Activated T-cell treated with anti-CD3 and anti-CD28 coated beads for 24 hours (primary cell): ENCODE data around the gene ZC3H15.
"Not testable (repeated sequence)": the region's sequence is repeated elsewhere in the genome, so short reads cannot be mapped to it uniquely, and the experiment has no call there.

Experiments
- DNase-seq: peaks from one replicate; pipeline ENCODE4 v3.0.0-alpha.2; 2020; ENCODE audit warnings: low read depth

The ZC3H15 gene

DNA sequence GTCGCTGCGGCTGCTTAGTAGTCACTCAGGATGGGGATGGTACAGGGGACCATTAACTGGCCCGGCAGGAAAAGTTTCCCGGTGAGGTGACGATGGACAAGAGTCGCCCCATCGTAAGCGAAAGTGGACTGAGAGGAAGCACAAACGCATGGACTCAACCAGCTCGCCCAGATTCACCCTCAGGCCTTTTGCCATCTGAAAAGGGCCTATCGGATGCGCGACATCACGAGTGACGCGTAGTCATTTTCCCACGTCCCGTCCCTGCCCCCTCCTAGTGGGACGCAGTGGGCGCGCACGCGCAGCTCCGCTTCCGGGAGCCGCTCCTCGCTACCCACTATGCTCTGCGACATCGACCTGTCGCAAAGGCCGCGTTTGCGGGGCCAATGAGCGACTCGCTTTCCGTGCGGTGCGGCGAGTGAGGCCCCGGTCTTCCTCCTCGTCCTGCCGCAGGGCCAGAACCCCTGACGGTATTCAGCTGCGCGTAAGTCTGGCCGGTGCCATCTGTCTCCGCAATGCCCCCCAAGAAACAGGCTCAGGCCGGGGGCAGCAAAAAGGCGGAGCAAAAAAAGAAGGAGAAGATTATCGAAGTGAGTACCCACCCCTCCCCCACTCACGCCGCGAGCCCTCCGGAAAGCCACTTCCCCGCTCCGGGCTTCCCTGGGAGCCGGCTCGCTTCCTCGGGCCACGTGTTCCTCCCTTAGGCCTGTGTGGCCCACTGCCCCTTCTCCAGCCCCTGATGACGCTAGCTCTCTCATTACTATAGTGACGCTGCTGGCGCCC is at the start of gene ZC3H15:
TSS of gene ZC3H15 (plus strand) at position 390 of the 780 bp plus-strand sequence. CDS start at position 513, 123 bp downstream.
- DNase-seq: peak; percentile 94

GRCh38 chr2:186437719-186438118 is 48.3 kb upstream of the ZC3H15 start:
- no peak for DNase-seq

DNA sequence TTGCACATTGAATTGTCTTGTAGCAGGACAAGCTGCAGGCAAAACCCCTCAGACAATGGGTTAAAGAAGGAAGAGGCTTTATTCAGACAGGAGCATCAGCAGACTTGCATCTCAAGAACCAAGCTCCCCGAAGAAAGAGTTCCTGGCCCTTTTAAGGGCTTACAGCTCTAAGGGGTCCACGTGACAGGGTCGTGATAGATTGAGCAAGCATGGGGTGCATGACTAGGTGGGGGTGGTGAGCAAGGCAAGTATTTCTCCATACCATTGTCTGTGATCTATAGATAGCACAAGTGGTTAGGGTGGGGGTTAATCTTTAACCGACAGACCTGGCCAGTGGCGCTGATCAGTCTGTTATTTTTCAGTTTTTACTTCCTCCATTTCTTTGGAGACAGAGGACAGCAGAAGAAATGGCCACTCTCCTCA is 46.4 kb upstream of the ZC3H15 start:
- not testable (repeated sequence) for DNase-seq

DNA sequence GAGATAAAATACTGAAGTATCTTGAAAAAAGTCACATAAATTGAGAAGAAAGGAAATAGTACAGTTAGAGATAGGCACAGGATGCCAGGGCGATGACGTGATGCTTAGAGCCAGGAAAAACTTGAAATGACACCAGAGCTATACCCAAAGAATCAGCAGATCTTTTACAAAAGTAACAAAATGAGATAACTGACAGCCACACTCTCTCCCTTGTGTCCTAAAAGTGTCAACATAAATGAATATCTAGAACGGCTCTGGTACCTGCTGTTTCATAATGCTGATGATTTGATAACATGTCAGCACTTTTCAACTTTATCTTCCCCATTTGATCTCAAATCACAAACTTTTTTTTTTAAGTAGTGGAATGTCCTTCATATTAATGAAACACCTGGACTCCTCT is 45.6 kb upstream of the ZC3H15 start:
- DNase-seq: no peak

DNA sequence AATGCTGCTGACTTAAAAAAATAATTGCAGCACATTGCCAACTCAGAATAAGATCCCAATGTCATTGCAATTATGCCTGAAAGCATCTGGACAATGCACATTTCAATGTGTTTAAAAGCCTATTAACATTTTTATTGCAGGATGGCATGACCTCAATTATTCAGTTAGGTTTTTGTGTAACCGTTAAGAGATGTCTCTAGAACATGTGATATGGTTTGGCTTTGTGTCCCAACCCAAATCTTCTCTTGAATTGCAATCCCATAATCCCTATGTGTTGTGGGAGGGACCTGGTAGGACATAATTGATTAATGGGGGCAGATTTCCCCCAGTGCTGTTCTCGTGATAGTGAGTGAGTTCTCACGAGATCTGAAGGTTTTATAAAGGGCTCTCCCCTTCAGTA is 43.2 kb upstream of the ZC3H15 start:
- no peak for DNase-seq

DNA sequence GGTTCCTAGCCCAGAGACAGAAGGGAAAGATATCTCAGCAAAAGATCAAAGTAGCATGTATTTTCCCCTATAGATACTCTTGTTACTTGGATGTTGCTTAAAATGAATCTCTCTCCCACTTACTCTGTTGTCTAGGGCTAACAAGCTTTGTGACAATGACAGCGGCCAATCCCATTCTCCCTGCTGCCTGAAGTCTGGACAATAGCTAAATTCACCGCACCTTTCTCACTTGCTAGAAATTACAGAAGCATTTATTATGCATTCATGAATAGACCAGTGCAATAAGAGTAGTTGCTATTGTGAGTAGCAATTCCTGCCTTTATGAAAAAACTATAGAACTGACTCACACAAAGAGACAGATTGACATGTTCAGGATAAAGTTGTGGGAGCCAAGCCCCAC is 42.2 kb upstream of the ZC3H15 start:
- DNase-seq: no peak

DNA sequence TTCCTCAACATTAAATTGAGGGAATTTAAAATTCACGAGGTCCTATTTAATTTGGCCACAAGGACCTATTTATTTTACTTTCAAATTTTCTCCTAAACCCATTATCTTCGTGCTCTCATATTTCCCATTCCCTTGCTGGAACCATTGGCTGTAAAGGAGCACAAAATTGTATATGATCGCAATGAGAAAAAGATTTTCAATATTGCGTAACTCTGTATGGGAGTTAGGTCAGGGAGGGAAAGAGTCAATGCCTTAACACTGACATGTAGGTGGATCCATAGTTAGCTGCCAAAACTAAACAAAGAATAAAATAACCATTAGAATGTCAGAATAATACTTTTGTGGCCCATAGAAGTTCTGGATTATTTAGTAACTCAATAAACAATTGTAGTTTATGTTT is 40.6 kb upstream of the ZC3H15 start:
- DNase-seq: no peak

DNA sequence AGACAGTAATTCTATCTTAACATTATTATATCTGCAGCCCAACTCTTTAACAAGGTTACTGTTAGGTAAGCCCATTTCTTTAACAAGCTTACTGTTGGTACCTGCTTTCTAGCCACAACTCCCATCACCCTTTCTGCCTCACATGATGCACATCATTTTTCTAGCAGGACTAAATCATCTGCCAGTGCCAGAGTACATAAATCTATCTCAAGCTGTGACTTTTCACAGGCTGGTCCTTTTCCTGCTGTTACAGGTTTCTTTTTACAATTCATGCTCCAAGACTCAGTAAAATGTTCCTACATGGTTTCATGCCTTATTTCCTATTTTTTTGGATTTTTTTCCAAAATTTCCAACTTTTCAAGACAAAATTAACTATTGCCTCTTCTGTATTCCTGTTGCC is 30.4 kb upstream of the ZC3H15 start:
- no peak for DNase-seq

- DNase-seq: no peak
Observed at GRCh38 chr2:186456941-186457340, 29.1 kb upstream of the ZC3H15 start.

DNA sequence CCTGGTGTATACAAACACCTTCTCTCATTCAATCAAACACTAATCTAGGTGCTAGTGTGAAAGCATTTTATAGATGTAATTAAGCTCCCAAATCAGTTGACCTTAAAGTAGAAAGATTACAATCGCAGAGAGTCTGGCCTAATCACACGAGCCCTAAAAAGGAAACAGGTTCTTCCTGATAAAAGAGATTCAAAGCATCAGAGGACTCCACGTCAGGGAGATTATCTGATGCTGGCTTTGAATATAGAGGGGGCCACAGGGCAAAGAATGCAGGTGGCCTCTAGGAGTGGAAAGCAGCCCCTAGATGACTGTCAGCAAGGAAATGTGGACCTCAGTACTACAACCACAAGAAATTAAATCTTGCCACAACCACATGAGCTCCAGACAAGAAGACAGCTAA is 28.2 kb upstream of the ZC3H15 start:
- no peak for DNase-seq

- DNase-seq: no peak
Observed at GRCh38 chr2:186459009-186459408, 27.1 kb upstream of the ZC3H15 start.

DNA sequence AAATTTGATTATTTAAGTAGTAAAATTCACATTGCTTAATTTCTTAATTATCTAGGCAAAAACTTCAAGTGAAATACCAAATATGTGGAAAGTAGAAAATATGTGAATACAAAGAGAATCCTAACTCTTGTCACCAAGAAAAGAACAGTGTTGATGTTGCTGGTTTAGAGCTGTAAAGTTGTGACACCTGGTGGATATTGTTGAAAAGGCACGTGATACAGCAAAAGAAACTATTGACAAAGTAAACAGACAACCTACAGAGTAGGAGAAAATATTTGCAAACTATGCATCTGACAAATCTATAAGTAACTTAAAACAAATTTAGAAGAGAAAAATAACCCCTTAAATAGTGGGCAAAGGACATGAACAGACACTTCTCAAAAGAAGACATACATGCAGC is 25.6 kb upstream of the ZC3H15 start:
- DNase-seq: no peak

GRCh38 chr2:186466743-186467142 is 19.3 kb upstream of the ZC3H15 start:
- DNase-seq: no peak

GRCh38 chr2:186467421-186467820 is 18.6 kb upstream of the ZC3H15 start:
- no peak for DNase-seq

GRCh38 chr2:186472722-186473493 is 13.2 kb upstream of the ZC3H15 start:
- not testable (repeated sequence) for DNase-seq

DNA sequence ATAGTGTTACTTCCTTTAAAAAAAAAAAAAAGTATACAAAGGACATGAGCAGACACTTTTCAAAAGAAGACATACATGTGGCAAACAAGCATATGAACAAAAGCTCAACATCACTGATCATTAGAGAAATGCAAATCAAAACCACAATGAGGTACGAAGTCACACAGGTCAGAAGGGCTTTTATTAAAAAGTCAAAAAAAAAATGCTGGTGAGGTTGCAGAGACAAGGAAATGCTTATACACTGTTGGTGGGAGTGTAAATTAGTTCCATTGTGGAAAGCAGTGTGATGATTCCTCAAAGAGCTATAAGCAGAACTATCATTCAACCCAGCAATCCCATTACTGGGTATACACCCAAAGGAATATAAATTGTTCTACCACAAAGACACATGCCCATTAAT is 11.8 kb upstream of the ZC3H15 start:
- DNase-seq: not testable (repeated sequence)

GRCh38 chr2:186477790-186478189 is 8.3 kb upstream of the ZC3H15 start:
- DNase-seq: no peak

DNA sequence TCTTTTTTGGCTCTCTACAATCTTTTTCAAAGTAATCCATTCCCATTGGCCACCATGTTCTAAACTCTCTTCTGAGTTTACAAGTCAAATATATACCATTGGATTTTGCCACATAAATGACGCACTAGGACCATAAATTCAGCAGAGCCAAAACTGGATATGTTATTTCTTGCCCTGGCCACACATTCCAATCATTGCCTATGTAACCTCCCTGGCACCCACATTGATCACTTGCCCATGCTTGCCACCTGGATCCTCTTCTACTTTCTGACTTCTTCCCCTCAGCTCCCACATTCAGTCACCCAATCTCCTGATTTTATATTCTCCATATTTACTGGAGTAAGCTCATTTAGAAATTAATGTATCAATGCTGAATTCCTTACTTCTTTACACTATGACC is 5.1 kb upstream of the ZC3H15 start:
- DNase-seq: no peak

GRCh38 chr2:186484062-186484735 is 1.9 kb upstream of the ZC3H15 start:
- DNase-seq: no peak

DNA sequence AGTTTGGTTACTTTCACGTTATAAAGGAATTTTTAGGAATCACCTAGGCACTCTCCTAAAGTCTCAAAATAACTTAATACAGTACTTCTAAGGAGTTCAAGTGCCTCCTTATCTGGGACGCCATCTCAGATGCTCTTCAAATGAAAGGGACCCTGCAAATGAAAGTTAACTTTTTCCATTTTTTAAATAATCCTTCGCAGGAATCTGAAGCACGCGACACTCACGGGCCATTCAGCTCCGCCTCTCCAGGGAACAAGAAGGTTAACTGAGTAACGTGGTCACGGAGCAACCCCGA is 537 bp upstream of the ZC3H15 start:
- DNase-seq: no peak

GRCh38 chr2:186486651-186487647 is 889 bp downstream of the ZC3H15 start:
- DNase-seq: no peak

DNA sequence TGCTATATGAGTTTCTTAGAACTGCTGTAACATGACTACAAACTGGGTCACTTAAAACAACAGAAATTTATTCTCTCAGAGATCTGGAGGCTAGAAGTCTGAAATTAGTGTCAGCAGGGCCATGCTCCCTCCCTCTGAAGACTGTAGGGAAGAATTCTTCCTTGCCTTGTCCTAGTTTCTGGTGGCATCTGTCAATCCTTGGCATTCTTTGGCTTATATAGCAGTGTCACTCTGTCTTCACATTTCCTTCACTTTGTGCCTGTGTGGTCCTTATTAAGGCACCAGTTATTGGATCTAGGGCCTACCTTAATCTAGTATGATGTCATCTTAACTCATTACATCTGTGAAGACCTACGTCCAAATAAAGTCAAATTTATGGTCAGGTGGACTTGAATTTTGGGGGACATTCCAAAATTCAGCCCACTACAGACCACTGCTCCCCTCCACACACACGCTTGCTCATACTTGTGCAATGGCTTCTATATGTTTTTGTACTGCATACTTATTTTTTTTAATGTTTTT is 7.6 kb downstream of the ZC3H15 start:
- DNase-seq: no peak
